WTC11 (cell line): ENCODE measurements around the gene RAP1GDS1. TPM values are rescaled to one million over a fixed set of nuclear protein-coding genes. Genes with fewer than 3 reads are reported as not detected.

Experiments
- ATAC-seq: fragments of 200-7000 bp; cut with Tn5 transposase; 2 replicates; pipeline ENCODE4 v1.10.0; 2021; ENCODE audit warnings: mild to moderate bottlenecking, moderate library complexity
- CTCF ChIA-PET: fragments of 300-600 bp; sonication (Branson Sonifier 250); formaldehyde crosslinking; loops from one replicate; lab custom pipeline; 2021; ENCODE audit warnings: antibody characterized with exemption; lab: Charles Lee
- POLR2A ChIA-PET: fragments of 350-600 bp; sonication (Branson Sonifier 250); formaldehyde crosslinking; loops from one replicate; lab custom pipeline; 2021; ENCODE audit warnings: antibody characterized with exemption; lab: Charles Lee
- DNase-seq: peaks from one replicate; pipeline ENCODE4 v3.0.0; 2021; ENCODE audit warnings: low spot score
- H3K27ac Mint-ChIP-seq: 2 replicates; pipeline ENCODE4 v1.8.0; 2021; ENCODE audit warnings: mixed read lengths
- H3K27me3 Mint-ChIP-seq: 2 replicates; pipeline ENCODE4 v1.8.0; 2021; ENCODE audit warnings: low read depth, mild to moderate bottlenecking, moderate library complexity, mixed read lengths
- H3K36me3 Mint-ChIP-seq: 2 replicates; pipeline ENCODE4 v1.8.0; 2021; ENCODE audit warnings: mixed read lengths
- H3K4me1 Mint-ChIP-seq: 2 replicates; pipeline ENCODE4 v1.8.0; 2022; ENCODE audit warnings: mixed read lengths
- H3K4me3 Mint-ChIP-seq: 2 replicates; pipeline ENCODE4 v1.8.0; 2021; ENCODE audit warnings: mild to moderate bottlenecking, moderate library complexity, mixed read lengths
- H3K9me3 Mint-ChIP-seq: 2 replicates; pipeline ENCODE4 v1.8.0; 2021; ENCODE audit warnings: mixed read lengths
- CBFB ChIP-seq: sonication (generic); formaldehyde crosslinking; IDR thresholded peaks from 2 replicates; pipeline ENCODE4 v1.8.1; 2022; ENCODE audit warnings: mild to moderate bottlenecking, low read depth, missing genetic modification reagents
- CTCF ChIP-seq: fragments of 200-600 bp; IDR thresholded peaks from 2 replicates; pipeline ENCODE4 v1.8.0; 2022; ENCODE audit warnings: antibody characterized with exemption
- ETV6 ChIP-seq: sonication (generic); formaldehyde crosslinking; IDR thresholded peaks from 2 replicates; pipeline ENCODE4 v1.8.1; 2022; ENCODE audit warnings: mild to moderate bottlenecking, missing genetic modification reagents
- HMGXB4 ChIP-seq: sonication (generic); formaldehyde crosslinking; IDR thresholded peaks from 2 replicates; pipeline ENCODE4 v1.8.1; 2023; ENCODE audit warnings: mild to moderate bottlenecking, moderate library complexity, missing genetic modification reagents
- MYBL2 ChIP-seq: sonication (generic); formaldehyde crosslinking; IDR thresholded peaks from 2 replicates; pipeline ENCODE4 v1.8.1; 2023; ENCODE audit warnings: mild to moderate bottlenecking, moderate library complexity, missing genetic modification reagents
- NR2C2 ChIP-seq: sonication (generic); formaldehyde crosslinking; IDR thresholded peaks from 2 replicates; pipeline ENCODE4 v1.8.0; 2022; ENCODE audit warnings: mild to moderate bottlenecking, missing genetic modification reagents
- PRDM15 ChIP-seq: sonication (generic); formaldehyde crosslinking; IDR thresholded peaks from 2 replicates; pipeline ENCODE4 v1.8.0; 2022; ENCODE audit warnings: missing genetic modification reagents
- SMAD3 ChIP-seq: sonication (generic); formaldehyde crosslinking; IDR thresholded peaks from 2 replicates; pipeline ENCODE4 v1.8.0; 2022; ENCODE audit warnings: missing genetic modification reagents, mild to moderate bottlenecking, borderline replicate concordance
- SMAD4 ChIP-seq: sonication (generic); formaldehyde crosslinking; IDR thresholded peaks from 2 replicates; pipeline ENCODE4 v1.8.0; 2022; ENCODE audit warnings: mild to moderate bottlenecking, missing genetic modification reagents
- SP1 ChIP-seq: sonication (generic); formaldehyde crosslinking; conservative IDR thresholded peaks from 2 replicates; pipeline ENCODE4 v1.8.1; 2022; ENCODE audit warnings: missing genetic modification reagents
- STAT6 ChIP-seq: sonication (generic); formaldehyde crosslinking; conservative IDR thresholded peaks from 2 replicates; pipeline ENCODE4 v1.8.1; 2023; ENCODE audit warnings: mild to moderate bottlenecking, low read depth, missing genetic modification reagents, moderate library complexity
- TCF7 ChIP-seq: sonication (generic); formaldehyde crosslinking; IDR thresholded peaks from 2 replicates; pipeline ENCODE4 v1.8.0; 2022; ENCODE audit warnings: mild to moderate bottlenecking, low read depth, missing genetic modification reagents, moderate library complexity
- ZNF138 ChIP-seq: sonication (generic); formaldehyde crosslinking; conservative IDR thresholded peaks from 2 replicates; pipeline ENCODE4 v1.8.1; 2022; ENCODE audit warnings: mild to moderate bottlenecking, moderate library complexity, missing genetic modification reagents
- ZNF423 ChIP-seq: fragments of 250-450 bp; sonication (Bioruptor Pico); IDR thresholded peaks from 2 replicates; pipeline ENCODE4 v2.1.2; 2022; ENCODE audit warnings: mild to moderate bottlenecking, moderate library complexity
- ZNF512 ChIP-seq: sonication (generic); formaldehyde crosslinking; IDR thresholded peaks from 2 replicates; pipeline ENCODE4 v1.8.1; 2022; ENCODE audit warnings: missing genetic modification reagents, borderline replicate concordance
- ZNF532 ChIP-seq: fragments of 250-450 bp; sonication (Bioruptor Pico); IDR thresholded peaks from 2 replicates; pipeline ENCODE4 v1.9.0; 2021; ENCODE audit warnings: mild to moderate bottlenecking, borderline replicate concordance
- ZNF671 ChIP-seq: fragments of 250-450 bp; sonication (Bioruptor Pico); IDR thresholded peaks from 2 replicates; pipeline ENCODE4 v1.8.0; 2021; ENCODE audit warnings: mild to moderate bottlenecking
- total RNA-seq: library from RNA; stranded (reverse); gene quantifications from 3 replicates; pipeline ENCODE4 v1.2.3, GENCODE V29; 2021

RAP1GDS1 gene
- total RNA-seq, 1 experiment from 2014 or later, result 29.9 TPM

- no peak for TF ChIP-seq HMGXB4 (CRISPR knock-in tag)
These were observed 73.3 kb downstream of the RAP1GDS1 start (continued) for GRCh38 chr4:98334461-98334860.

- DNase-seq (no peak), ATAC-seq (peak; percentile 94)
- Mint-ChIP-seq H3K27ac (no peak overlapping the region; the same call in 1 of the 2 replicates), H3K27me3 (peaks cover 3% of the 10 kb centered on the region; the same call in 1 of the 2 replicates), H3K9me3 (no peaks in the 10 kb centered on the region), H3K4me1 (peaks cover 40% of the 10 kb centered on the region), H3K36me3 (no peaks in the 10 kb centered on the region), H3K4me3 (no peak overlapping the region)
- ChIA-PET POLR2A (no interaction called here), CTCF (interaction anchor here (0.8 kb wide), 1 partner anchor 196 kb away, joined by 3 read pairs; no protein-coding TSS in a partner anchor)
- TF ChIP-seq CTCF, result no peak
- TF ChIP-seq ETV6 (CRISPR knock-in tag), result no peak
- TF ChIP-seq SMAD3 (CRISPR knock-in tag), result no peak
- no peak for TF ChIP-seq TCF7
- TF ChIP-seq ZNF671 (CRISPR knock-in tag), result no peak
- TF ChIP-seq CBFB, result no peak
- no peak for TF ChIP-seq SP1 (CRISPR knock-in tag)
- no peak for TF ChIP-seq MYBL2 (CRISPR knock-in tag)
- no peak for TF ChIP-seq PRDM15
- no peak for TF ChIP-seq ZNF423 (CRISPR knock-in tag)
- TF ChIP-seq ZNF512 (CRISPR knock-in tag), result no peak
- no peak for TF ChIP-seq ZNF138 (CRISPR knock-in tag)
- TF ChIP-seq STAT6 (CRISPR knock-in tag), result no peak
- TF ChIP-seq NR2C2 (CRISPR knock-in tag), result no peak
- no peak for TF ChIP-seq ZNF532 (CRISPR knock-in tag)
- TF ChIP-seq SMAD4 (CRISPR knock-in tag), result no peak
These were observed 77.7 kb downstream of the RAP1GDS1 start for GRCh38 chr4:98338761-98339438.
